ENCODE measurements around the gene ZDHHC19.
"Not testable (repeated sequence)": the region's sequence is repeated elsewhere in the genome, so short reads cannot be mapped to it uniquely, and the experiment has no call there.

ZDHHC19 gene

DNA sequence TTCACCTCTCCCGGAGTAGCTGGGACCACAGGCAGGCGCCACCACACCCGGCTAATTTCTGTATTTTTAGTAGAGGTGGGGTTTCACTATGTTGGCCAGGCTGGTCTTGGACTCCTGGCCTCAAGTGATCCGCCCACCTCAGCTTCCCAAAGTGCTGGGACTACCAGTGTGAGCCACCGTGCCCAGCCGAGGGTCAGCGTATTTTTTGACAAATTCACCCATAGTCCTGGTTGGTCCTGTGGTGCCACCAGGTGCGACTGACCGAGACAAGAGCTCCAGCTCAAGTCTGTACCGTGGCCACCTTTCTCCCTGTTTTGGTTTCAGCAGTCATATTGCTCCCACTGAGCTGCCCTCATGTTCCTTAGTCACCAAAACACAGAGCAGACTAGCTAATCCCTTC lies 13.9 kb upstream of the ZDHHC19 start:
- DNase-seq (ENCODE audit: low read depth in 2 of 2, low spot score in 1 of 2): no peak

GRCh38 chr3:196222876-196223595 lies 11.8 kb upstream of the ZDHHC19 start:
- DNase-seq (ENCODE audit: low read depth in 2 of 2, low spot score in 1 of 2): no peak

- DNase-seq (ENCODE audit: low read depth in 2 of 2, low spot score in 1 of 2): no peak
These were observed 9.8 kb upstream of the ZDHHC19 start for GRCh38 chr3:196220991-196221390.

GRCh38 chr3:196220587-196220986 lies 9.4 kb upstream of the ZDHHC19 start:
- DNase-seq (ENCODE audit: low read depth in 2 of 2, low spot score in 1 of 2): no peak

GRCh38 chr3:196219970-196220311 lies 8.7 kb upstream of the ZDHHC19 start:
- no peak for DNase-seq (ENCODE audit: low read depth in 2 of 2, low spot score in 1 of 2)

GRCh38 chr3:196219194-196219969 lies 8.2 kb upstream of the ZDHHC19 start:
- DNase-seq (ENCODE audit: low read depth in 2 of 2, low spot score in 1 of 2): peak; percentile 34 to 41

- DNase-seq (ENCODE audit: low read depth in 2 of 2, low spot score in 1 of 2): no peak
These were observed 7.0 kb upstream of the ZDHHC19 start for GRCh38 chr3:196218155-196218712.

- DNase-seq (ENCODE audit: low read depth in 2 of 2, low spot score in 1 of 2): no peak
These were observed 6.3 kb upstream of the ZDHHC19 start for GRCh38 chr3:196217307-196218154.

DNA sequence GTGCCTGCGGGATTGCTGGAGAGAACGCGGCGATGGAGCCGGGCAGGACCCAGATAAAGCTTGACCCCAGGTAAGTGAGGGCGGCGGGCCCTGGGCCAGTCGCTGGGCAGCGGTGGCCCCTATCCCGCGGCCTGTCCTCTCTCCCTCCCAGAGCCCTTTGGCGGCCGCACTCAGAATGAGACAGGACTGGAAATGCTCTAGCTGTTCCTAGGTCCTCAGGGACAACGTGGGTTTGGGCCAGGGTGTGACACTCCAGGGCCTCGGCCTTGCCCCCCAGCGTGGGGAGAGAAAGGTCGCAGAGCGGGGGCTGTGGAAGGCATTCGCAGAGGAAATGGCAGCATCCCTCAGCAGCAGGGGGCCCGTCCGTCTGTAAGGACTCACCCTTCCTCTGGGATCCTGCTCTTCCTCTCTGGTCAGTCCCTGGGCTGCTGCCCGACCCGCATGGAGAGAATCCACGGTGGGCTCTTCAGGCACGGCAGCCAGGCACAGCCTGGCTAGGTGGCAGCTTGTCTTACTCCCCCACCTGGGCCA lies 5.5 kb upstream of the ZDHHC19 start:
- no peak for DNase-seq (ENCODE audit: low read depth in 2 of 2, low spot score in 1 of 2)

DNA sequence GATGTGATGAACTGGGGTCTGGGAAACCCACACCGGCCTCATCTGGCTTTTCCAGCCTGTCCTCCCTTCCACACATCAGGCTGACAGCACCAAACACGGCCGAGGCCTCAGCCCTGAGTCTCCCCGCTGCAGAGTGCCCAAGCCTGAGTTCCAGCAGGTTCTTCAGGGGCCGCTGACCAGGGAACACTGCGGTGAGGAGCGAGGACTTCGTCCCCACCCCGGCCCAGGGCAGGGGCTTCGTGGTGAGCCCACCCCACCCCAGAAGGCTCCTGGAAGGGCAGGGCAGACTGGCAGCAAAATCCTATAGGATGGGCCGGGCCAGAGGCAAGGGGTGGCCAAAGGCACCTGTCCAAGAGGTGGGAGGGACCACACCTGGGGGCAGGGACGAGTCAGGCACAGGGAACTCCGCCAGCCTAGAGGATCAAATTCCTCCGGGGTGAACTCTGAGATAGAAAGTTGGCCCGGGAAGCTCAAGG lies 4.9 kb upstream of the ZDHHC19 start, which contains the start of gene SLC51A:
TSS of gene SLC51A (plus strand) at position 446 of the 476 bp plus-strand sequence. CDS start 179 bp downstream, outside the sequence.
- DNase-seq (ENCODE audit: low read depth in 2 of 2, low spot score in 1 of 2): no peak

GRCh38 chr3:196215493-196216020 lies 4.4 kb upstream of the ZDHHC19 start:
- DNase-seq (ENCODE audit: low read depth in 2 of 2, low spot score in 1 of 2): no peak

- DNase-seq (ENCODE audit: low read depth in 2 of 2, low spot score in 1 of 2): no peak
These were observed 3.7 kb upstream of the ZDHHC19 start for GRCh38 chr3:196214783-196215441.

GRCh38 chr3:196209944-196210672 lies 1.1 kb downstream of the ZDHHC19 start:
- not testable (repeated sequence) for DNase-seq (ENCODE audit: low read depth in 2 of 2, low spot score in 1 of 2)

- DNase-seq (ENCODE audit: low read depth in 2 of 2, low spot score in 1 of 2): no peak
These were observed 2.1 kb downstream of the ZDHHC19 start for GRCh38 chr3:196208942-196209695.

GRCh38 chr3:196207833-196208607 lies 3.2 kb downstream of the ZDHHC19 start:
- peak; percentile 32 to 36 for DNase-seq (ENCODE audit: low read depth in 2 of 2, low spot score in 1 of 2)

DNA sequence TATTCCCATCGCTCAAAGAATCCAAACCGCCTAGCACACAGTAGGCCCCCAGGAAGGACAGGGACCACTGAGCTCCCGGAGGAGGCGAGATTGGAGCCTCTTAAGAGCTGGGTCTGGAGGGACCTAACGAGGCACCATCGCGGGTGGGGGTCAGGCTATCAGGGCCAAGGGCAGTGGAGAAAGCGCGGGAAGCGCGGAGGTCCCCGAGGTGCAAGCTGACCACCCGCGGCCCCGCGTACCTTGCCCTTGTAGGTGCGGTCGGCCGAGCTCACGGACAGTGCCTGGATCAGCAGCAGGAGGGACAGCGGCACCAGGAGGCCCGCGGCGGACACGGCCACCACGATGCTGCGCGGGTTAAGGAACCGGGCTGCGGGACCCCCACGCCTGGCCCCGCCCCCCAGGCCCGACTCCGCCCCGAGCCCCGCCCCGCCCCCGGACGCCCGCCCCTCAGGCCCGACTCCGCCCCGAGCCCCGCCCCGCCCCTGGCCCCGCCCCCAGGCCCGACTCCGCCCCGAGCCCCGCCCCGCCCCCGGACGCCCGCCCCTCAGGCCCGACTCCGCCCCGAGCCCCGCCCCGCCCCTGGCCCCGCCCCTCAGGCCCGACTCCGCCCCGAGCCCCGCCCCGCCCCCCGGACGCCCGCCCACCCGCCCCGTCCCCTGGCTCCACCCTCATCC lies 3.9 kb downstream of the ZDHHC19 start:
- DNase-seq (ENCODE audit: low read depth in 2 of 2, low spot score in 1 of 2): peak in 1 of 2 donors; percentile 19
